HL-60/S4 treated with retinoic acid at 250 ng/mL for 4 days and 3 days (cell line): ENCODE results near the gene LAMA4.

Source experiments
- in situ Hi-C: fragments of 300-500 bp; cut with MboI; formaldehyde crosslinking; loops from 2 replicates; pipeline ENCODE4 v1.7.0; 2022; ENCODE audit warnings: low sequenced_read_pairs

The LAMA4 gene

GRCh38 chr6:112253841-112254816 lies at the start of gene LAMA4:
Gene LAMA4 (minus strand): TSS chr6:112254567. CDS start chr6:112254150, 417 bp downstream.
- in situ Hi-C loops = no loop called here

GRCh38 chr6:112302142-112302705 lies 47.9 kb upstream of the LAMA4 start:
- in situ Hi-C loops = no loop called here

GRCh38 chr6:112300896-112301295 lies 46.5 kb upstream of the LAMA4 start:
- in situ Hi-C loops = no loop called here

- in situ Hi-C loops = no loop called here
Measured at GRCh38 chr6:112298816-112299281, 44.5 kb upstream of the LAMA4 start.

- in situ Hi-C loops = no loop called here
Measured at GRCh38 chr6:112298021-112298745, 43.8 kb upstream of the LAMA4 start.

- in situ Hi-C loops = no loop called here
Measured at GRCh38 chr6:112296694-112297093, 42.3 kb upstream of the LAMA4 start.

- in situ Hi-C loops = no loop called here
Measured at GRCh38 chr6:112296122-112296521, 41.8 kb upstream of the LAMA4 start.

- in situ Hi-C loops = no loop called here
Measured at GRCh38 chr6:112291161-112291762, 36.9 kb upstream of the LAMA4 start.

GRCh38 chr6:112289038-112289566 lies 34.7 kb upstream of the LAMA4 start:
- in situ Hi-C loops = no loop called here

- in situ Hi-C loops = no loop called here
Measured at GRCh38 chr6:112288475-112288874, 34.1 kb upstream of the LAMA4 start.

GRCh38 chr6:112287577-112288225 lies 33.3 kb upstream of the LAMA4 start:
- in situ Hi-C loops = no loop called here

- in situ Hi-C loops = no loop called here
Measured at GRCh38 chr6:112286500-112287144, 32.3 kb upstream of the LAMA4 start.

GRCh38 chr6:112286010-112286409 lies 31.6 kb upstream of the LAMA4 start:
- in situ Hi-C loops = no loop called here

- in situ Hi-C loops = no loop called here
Measured at GRCh38 chr6:112284603-112285002, 30.2 kb upstream of the LAMA4 start.

GRCh38 chr6:112283621-112284020 lies 29.3 kb upstream of the LAMA4 start:
- in situ Hi-C loops = no loop called here

- in situ Hi-C loops = no loop called here
Measured at GRCh38 chr6:112281821-112282615, 27.7 kb upstream of the LAMA4 start.

GRCh38 chr6:112279031-112279935 lies 24.9 kb upstream of the LAMA4 start:
- in situ Hi-C loops = no loop called here

GRCh38 chr6:112275365-112275764 lies 21.0 kb upstream of the LAMA4 start:
- in situ Hi-C loops = no loop called here
